A673 (cell line): ENCODE measurements around the gene ACYP2. TPM values are rescaled to one million over a fixed set of nuclear protein-coding genes. Genes with fewer than 3 reads are reported as not detected.

Experiments
- BruUV-seq: library from RNA; stranded (reverse); fragments of 400-500 nt; replicated peaks from 2 replicates; lab custom pipeline; 2021; lab: Mats Ljungman, UMichigan
- CTCF ChIA-PET: fragments of 300-600 bp; sonication (Branson Sonifier 250); formaldehyde crosslinking; loops from one replicate; lab custom pipeline; 2022; ENCODE audit warnings: antibody characterized with exemption; lab: Charles Lee
- POLR2A ChIA-PET: fragments of 300-600 bp; sonication (Branson Sonifier 250); formaldehyde crosslinking; loops from one replicate; lab custom pipeline; 2022; ENCODE audit warnings: antibody characterized with exemption; ENCODE audit not compliant: low non-redundant PET; lab: Charles Lee
- DNase-seq: peaks from one replicate; pipeline ENCODE4 v3.0.0-alpha.2; 2015; ENCODE audit warnings: low spot score
- H3K27ac ChIP-seq: fragments of 200-600 bp; sonication (generic); 2 replicates; pipeline ENCODE4 v1.5.1; 2016; ENCODE audit warnings: mixed run types, low read depth, mild to moderate bottlenecking, mixed read lengths, antibody characterized with exemption, low read length; ENCODE audit not compliant: poor library complexity, severe bottlenecking
- H3K27me3 ChIP-seq: fragments of 200-600 bp; sonication (generic); replicated peaks from 2 replicates; pipeline ENCODE4 v1.6.1; 2017; ENCODE audit warnings: mixed run types, low read depth, mild to moderate bottlenecking, mixed read lengths, antibody characterized with exemption, low read length; ENCODE audit not compliant: insufficient read depth, poor library complexity
- H3K36me3 ChIP-seq: fragments of 200-600 bp; sonication (generic); 2 replicates; pipeline ENCODE4 v1.6.1; 2016; ENCODE audit warnings: mixed run types, mild to moderate bottlenecking, mixed read lengths, antibody characterized with exemption, low read length; ENCODE audit not compliant: insufficient read depth, poor library complexity, severe bottlenecking
- H3K4me1 ChIP-seq: fragments of 200-600 bp; sonication (generic); 2 replicates; pipeline ENCODE4 v1.6.1; 2017; ENCODE audit warnings: mixed run types, mild to moderate bottlenecking, mixed read lengths, antibody characterized with exemption, low read length; ENCODE audit not compliant: insufficient read depth, poor library complexity, severe bottlenecking
- H3K4me3 ChIP-seq: fragments of 200-600 bp; sonication (generic); 2 replicates; pipeline ENCODE4 v1.5.1; 2016; ENCODE audit warnings: low read depth, mixed run types, mild to moderate bottlenecking, mixed read lengths, low read length; ENCODE audit not compliant: poor library complexity, severe bottlenecking
- H3K9me3 ChIP-seq: fragments of 200-600 bp; sonication (generic); 2 replicates; pipeline ENCODE4 v1.6.1; 2016; ENCODE audit warnings: mixed run types, low read depth, mild to moderate bottlenecking, mixed read lengths, antibody characterized with exemption, low read length; ENCODE audit not compliant: poor library complexity, severe bottlenecking
- EZH2 ChIP-seq: fragments of 200-600 bp; sonication (generic); IDR thresholded peaks from 2 replicates; pipeline ENCODE4 v1.6.1; 2017; ENCODE audit warnings: borderline replicate concordance, low read depth, mild to moderate bottlenecking, mixed read lengths, antibody characterized with exemption, low read length; ENCODE audit not compliant: poor library complexity, severe bottlenecking
- intact Hi-C: fragments of 100-400 bp; cut with micrococcal nuclease; formaldehyde crosslinking; loops from one replicate; pipeline ENCODE4 v1.10.0; 2022; ENCODE audit not compliant: unreplicated experiment
- total RNA-seq: library from RNA; stranded (reverse); gene quantifications from 2 replicates; pipeline ENCODE4 v1.2.3, GENCODE V29; 2021
- TF ChIP-seq, protein P1 (sequence below): fragments of 300-800, 200-600 bp; sonication (generic); conservative IDR thresholded peaks from 2 replicates; pipeline ENCODE4 v1.5.1; 2017; ENCODE audit warnings: low read depth, mild to moderate bottlenecking, antibody characterized with exemption, low read length, moderate library complexity, mixed read lengths

Gene ACYP2
- total RNA-seq, 1 experiment from 2014 or later, result 10.1 TPM

DNA sequence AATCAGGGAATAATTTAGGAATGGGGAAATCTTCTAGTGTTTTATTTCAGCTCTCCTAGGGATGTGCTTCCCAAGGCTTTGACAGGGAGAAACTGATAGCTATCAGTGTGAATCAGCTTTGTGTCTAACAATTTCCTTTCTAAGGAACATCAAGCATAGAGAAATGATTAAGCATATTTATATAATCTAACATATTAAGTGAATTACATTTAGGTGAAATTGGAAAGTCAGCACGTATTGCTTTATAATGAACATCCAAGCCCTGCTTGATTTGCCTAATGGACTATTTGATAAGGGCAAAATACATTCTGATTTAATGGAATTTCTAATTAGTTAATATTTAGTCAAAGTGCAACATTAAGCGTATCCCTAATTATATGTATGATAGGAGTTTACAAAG lies 160.1 kb downstream of the ACYP2 start:
- ChIA-PET POLR2A (no interaction called here), CTCF (interaction anchor here (0.6 kb wide), 1 partner anchor 177 kb away, joined by 4 read pairs; no protein-coding TSS in a partner anchor)
- no TSS peak for BruUV-seq
- Histone ChIP-seq H3K4me3 (no peak overlapping the region), H3K27ac (peak overlapping the region; percentile 60), H3K9me3 (peaks cover 4% of the 10 kb centered on the region), H3K4me1 (peaks cover 14% of the 10 kb centered on the region), H3K27me3 (no peaks in the 10 kb centered on the region), H3K36me3 (no peaks in the 10 kb centered on the region)
- DNase-seq, result no peak
- TF ChIP-seq, protein P1, sequence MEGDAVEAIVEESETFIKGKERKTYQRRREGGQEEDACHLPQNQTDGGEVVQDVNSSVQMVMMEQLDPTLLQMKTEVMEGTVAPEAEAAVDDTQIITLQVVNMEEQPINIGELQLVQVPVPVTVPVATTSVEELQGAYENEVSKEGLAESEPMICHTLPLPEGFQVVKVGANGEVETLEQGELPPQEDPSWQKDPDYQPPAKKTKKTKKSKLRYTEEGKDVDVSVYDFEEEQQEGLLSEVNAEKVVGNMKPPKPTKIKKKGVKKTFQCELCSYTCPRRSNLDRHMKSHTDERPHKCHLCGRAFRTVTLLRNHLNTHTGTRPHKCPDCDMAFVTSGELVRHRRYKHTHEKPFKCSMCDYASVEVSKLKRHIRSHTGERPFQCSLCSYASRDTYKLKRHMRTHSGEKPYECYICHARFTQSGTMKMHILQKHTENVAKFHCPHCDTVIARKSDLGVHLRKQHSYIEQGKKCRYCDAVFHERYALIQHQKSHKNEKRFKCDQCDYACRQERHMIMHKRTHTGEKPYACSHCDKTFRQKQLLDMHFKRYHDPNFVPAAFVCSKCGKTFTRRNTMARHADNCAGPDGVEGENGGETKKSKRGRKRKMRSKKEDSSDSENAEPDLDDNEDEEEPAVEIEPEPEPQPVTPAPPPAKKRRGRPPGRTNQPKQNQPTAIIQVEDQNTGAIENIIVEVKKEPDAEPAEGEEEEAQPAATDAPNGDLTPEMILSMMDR, result no peak
- no peak for TF ChIP-seq EZH2
- intact Hi-C loops, result no loop called here

DNA sequence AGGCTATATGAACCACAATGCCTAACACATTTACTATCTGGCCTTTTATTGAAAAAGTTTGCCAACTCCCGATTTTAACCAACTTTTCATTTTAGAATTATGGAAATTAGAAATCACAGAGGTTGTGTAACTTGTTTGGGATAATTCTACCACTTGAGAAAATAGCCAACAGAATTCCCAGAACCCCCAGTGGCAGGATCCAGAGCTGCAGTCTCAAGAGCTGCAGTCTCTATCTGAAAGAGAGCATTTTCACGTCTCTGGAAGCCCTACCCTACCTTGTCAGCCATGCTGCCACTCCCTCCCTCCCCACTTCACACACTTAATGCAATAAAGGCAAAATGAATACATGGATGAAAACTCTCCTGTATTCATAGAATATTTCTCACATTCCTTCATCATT lies 164.0 kb downstream of the ACYP2 start:
- DNase-seq, result no peak

DNA sequence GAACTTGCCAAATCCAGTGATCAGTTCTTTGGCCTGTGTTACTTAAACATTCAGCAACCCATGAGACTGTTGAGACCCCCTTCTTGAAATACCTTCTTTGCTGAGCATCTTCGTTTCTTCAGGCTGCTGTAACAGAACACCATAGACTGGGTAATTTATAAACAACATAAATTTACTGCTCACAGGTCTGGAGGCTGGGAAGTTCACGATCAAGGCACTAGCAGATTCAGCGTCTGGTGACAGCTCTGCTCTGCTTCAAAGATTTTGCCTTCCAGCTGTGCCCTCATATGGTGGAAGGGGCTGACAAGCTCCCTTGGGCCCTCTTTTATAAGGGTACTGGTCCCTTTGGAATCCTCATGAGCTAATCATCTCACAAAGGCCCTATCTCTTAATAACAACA lies 169.4 kb downstream of the ACYP2 start:
- intact Hi-C loops, result no loop called here
- no TSS peak for BruUV-seq
- CTCF ChIA-PET, result no interaction called here
- H3K27me3 ChIP-seq, result no peaks in the 10 kb centered on the region
- no peak for DNase-seq
- no peak overlapping the region for H3K4me3 ChIP-seq
- no peak for TF ChIP-seq EZH2
- TF ChIP-seq, protein P1, result no peak
- no peaks in the 10 kb centered on the region for H3K36me3 ChIP-seq
- POLR2A ChIA-PET, result no interaction called here
- H3K4me1 ChIP-seq, result no peaks in the 10 kb centered on the region
- H3K27ac ChIP-seq, result no peak overlapping the region
- H3K9me3 ChIP-seq, result no peaks in the 10 kb centered on the region

More for the DNA sequence above, 164.0 kb downstream of the ACYP2 start:
- BruUV-seq, result no TSS peak
- TF ChIP-seq EZH2, result no peak
- TF ChIP-seq, protein P1, result peak; percentile 43; the same call in 1 of the 2 replicates
- Histone ChIP-seq H3K9me3 (no peaks in the 10 kb centered on the region), H3K27me3 (no peaks in the 10 kb centered on the region), H3K4me3 (no peak overlapping the region), H3K27ac (no peak overlapping the region), H3K36me3 (no peaks in the 10 kb centered on the region), H3K4me1 (peaks cover 14% of the 10 kb centered on the region)
- CTCF ChIA-PET, result no interaction called here
- POLR2A ChIA-PET, result no interaction called here
- intact Hi-C loops, result no loop called here
